ENCODE data around the gene PHACTR4.
A peak's percentile ranks its signal among the peaks of the same experiment; 100 is the strongest.

Gene PHACTR4

DNA sequence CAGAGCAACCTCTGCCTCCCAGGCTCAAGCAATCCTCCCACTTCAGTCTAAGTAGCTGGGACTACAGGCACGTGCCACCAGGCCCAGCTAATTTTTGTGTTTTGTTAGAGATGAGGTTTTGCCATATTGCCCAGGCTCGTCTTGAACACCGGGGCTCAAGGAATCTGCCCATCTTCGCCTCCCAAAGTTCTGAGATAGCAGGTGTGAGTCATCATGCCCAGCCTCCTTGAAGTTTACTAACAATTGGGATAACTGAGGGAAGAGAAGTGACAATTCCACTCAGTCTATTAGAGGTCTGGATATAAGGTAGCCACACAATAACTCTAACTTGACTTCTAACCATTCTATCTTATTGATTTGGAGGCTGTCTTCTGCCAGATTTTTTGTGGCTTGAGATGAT lies 130.0 kb downstream of the PHACTR4 start:
- no peak for DNase-seq (ENCODE audit: extremely low read depth, insufficient read length)
- TF ChIP-seq, protein P1, sequence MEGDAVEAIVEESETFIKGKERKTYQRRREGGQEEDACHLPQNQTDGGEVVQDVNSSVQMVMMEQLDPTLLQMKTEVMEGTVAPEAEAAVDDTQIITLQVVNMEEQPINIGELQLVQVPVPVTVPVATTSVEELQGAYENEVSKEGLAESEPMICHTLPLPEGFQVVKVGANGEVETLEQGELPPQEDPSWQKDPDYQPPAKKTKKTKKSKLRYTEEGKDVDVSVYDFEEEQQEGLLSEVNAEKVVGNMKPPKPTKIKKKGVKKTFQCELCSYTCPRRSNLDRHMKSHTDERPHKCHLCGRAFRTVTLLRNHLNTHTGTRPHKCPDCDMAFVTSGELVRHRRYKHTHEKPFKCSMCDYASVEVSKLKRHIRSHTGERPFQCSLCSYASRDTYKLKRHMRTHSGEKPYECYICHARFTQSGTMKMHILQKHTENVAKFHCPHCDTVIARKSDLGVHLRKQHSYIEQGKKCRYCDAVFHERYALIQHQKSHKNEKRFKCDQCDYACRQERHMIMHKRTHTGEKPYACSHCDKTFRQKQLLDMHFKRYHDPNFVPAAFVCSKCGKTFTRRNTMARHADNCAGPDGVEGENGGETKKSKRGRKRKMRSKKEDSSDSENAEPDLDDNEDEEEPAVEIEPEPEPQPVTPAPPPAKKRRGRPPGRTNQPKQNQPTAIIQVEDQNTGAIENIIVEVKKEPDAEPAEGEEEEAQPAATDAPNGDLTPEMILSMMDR (IDR thresholded peaks at IDR 0.05; ENCODE audit: insufficient read depth, low read length, poor library complexity, severe bottlenecking), result no peak

DNA sequence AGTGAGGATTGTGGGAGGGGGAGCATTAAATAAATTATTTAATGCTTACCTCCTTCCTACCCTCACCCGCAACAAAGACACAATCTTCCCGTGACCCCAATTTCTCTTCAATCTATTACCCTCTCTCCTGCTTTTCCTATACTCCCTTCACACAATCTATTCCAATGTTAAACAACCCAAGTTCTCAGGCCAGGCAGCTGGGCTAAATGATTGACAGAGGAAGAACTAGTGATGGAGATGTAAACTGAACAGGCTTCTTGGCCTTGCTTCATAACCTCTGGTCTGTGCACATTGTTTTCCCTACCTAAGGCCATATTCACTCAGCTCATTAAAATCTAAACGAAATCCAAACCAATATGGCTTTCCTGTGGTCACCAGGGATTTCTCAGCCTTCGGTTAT lies 132.4 kb downstream of the PHACTR4 start:
- Histone ChIP-seq H3K27me3 (replicated peaks; ENCODE audit: control insufficient read depth, insufficient read depth, low read length) (no peaks in the 10 kb centered on the region), H3K4me3 (replicated peaks; ENCODE audit: low read depth, low read length) (no peak overlapping the region), H3K36me3 (ENCODE audit: control insufficient read depth, insufficient read depth, low read length) (peaks cover 1% of the 10 kb centered on the region)
- TF ChIP-seq, protein P1 (IDR thresholded peaks at IDR 0.05; ENCODE audit: insufficient read depth, low read length, poor library complexity, severe bottlenecking), result no peak
- DNase-seq (ENCODE audit: extremely low read depth, insufficient read length), result no peak

More for the DNA sequence above, 130.0 kb downstream of the PHACTR4 start:
- Histone ChIP-seq H3K4me3 (replicated peaks; ENCODE audit: low read depth, low read length) (no peak overlapping the region), H3K27me3 (replicated peaks; ENCODE audit: control insufficient read depth, insufficient read depth, low read length) (no peaks in the 10 kb centered on the region), H3K36me3 (ENCODE audit: control insufficient read depth, insufficient read depth, low read length) (peaks cover 1% of the 10 kb centered on the region)

DNA sequence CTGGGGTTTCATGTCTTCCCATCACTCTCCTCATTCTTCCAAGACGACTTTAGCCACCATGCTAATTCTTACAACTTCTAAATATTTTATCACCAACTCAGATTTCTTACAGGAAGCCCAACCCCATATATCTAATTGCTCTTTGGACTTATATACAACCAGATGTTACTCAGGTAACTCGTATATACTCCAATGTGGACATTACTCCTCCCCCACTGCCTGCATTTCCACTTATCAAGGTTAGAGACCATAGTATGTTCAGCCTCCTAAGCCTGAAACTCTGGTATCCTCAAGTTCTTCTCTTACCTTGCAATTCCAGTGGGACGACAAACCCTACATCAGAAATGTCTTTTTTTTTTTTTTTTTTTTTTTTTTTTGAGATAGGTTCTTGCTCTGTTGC lies 133.6 kb downstream of the PHACTR4 start:
- DNase-seq (ENCODE audit: extremely low read depth, insufficient read length), result no peak
- Histone ChIP-seq H3K36me3 (ENCODE audit: control insufficient read depth, insufficient read depth, low read length) (peaks cover 3% of the 10 kb centered on the region), H3K4me3 (replicated peaks; ENCODE audit: low read depth, low read length) (no peak overlapping the region), H3K27me3 (replicated peaks; ENCODE audit: control insufficient read depth, insufficient read depth, low read length) (no peaks in the 10 kb centered on the region)
- TF ChIP-seq, protein P1 (IDR thresholded peaks at IDR 0.05; ENCODE audit: insufficient read depth, low read length, poor library complexity, severe bottlenecking), result no peak

DNA sequence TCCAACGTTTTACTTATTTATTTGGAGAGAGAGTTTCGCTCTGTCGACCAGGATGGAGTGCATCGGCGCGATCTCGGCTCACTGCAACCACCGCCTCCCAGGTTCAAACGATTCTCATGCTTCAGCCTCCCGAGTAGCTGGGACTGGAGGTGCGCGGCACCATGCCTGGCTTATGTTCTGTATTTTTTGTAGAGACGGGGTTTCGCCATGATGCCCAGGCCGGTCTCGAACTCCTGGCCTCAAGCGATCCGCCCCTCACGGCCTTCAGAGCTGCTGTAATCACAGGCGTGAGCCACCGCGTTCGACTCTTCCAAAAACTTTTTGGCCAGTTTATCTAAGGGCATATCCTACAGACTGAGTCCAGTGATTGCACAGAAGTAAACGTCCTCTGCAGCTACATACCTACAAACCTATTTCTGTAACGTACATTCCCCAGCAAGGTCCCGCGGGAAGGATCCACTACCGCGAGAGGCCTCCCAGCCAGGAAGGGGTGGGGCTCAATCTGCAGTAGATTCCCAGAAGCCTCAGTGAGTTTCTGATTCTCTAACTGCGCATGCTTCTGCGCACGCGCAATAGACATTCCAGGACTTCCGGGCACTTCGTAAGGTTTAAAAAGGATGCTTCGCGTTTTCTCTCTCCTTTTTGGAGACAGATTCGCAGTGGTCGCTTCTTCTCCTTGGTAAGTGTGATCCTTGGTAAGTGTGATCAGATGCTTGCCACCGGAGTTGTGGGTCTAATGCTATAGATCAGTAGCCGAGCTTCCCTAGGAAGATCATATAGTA lies 136.1 kb downstream of the PHACTR4 start, which contains the start of gene RCC1:
Gene RCC1, plus strand, starts transcription at position 638 of the 782 bp plus-strand sequence. CDS start 23,824 bp downstream, outside the sequence.
- TF ChIP-seq, protein P1 (IDR thresholded peaks at IDR 0.05; ENCODE audit: insufficient read depth, low read length, poor library complexity, severe bottlenecking), result no peak
- peak; percentile 92 for DNase-seq (ENCODE audit: extremely low read depth, insufficient read length)
- H3K36me3 ChIP-seq (ENCODE audit: control insufficient read depth, insufficient read depth, low read length), result peaks cover 23% of the 10 kb centered on the region
- no peaks in the 10 kb centered on the region for H3K27me3 ChIP-seq (replicated peaks; ENCODE audit: control insufficient read depth, insufficient read depth, low read length)
- H3K4me3 ChIP-seq (replicated peaks; ENCODE audit: low read depth, low read length), result peak within 1 kb of the TSS; percentile 93

DNA sequence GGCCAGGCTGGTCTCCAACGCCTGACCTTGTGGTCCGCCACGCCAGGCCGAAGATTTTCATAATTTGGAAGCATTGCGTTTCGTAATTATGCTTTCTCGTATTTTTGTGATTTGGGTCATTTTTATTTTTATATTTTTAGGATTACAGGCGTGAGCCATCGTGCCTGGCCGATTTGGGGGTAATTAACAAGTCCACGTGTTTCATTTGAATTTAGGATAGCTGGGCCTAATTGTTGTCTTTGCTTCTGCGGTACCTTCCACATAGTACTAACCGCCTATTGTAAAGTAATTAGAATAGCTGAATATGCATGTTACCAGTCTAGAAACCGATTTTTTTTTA lies 137.3 kb downstream of the PHACTR4 start:
- TF ChIP-seq, protein P1 (IDR thresholded peaks at IDR 0.05; ENCODE audit: insufficient read depth, low read length, poor library complexity, severe bottlenecking), result no peak
- peaks cover 24% of the 10 kb centered on the region for H3K36me3 ChIP-seq (ENCODE audit: control insufficient read depth, insufficient read depth, low read length)
- DNase-seq (ENCODE audit: extremely low read depth, insufficient read length), result no peak

More for the DNA sequence above, 137.3 kb downstream of the PHACTR4 start:
- Histone ChIP-seq H3K27me3 (replicated peaks; ENCODE audit: control insufficient read depth, insufficient read depth, low read length) (no peaks in the 10 kb centered on the region), H3K4me3 (replicated peaks; ENCODE audit: low read depth, low read length) (peak overlapping the region; percentile 93)
